DND-41 (cell line): ENCODE results near the gene PCNT.

Source experiments
- ATAC-seq: fragments of 200-7000 bp; cut with Tn5 transposase; 3 replicates; pipeline ENCODE4 v1.9.1; 2021; ENCODE audit warnings: low read depth; ENCODE audit not compliant: insufficient read depth
- DNase-seq: peaks from one replicate; pipeline ENCODE4 v3.0.0-alpha.2; 2020
- H2AFZ ChIP-seq: 2 replicates; pipeline ENCODE4 v1.6.0; 2012; ENCODE audit warnings: low read depth, low read length
- H3K27ac ChIP-seq: 2 replicates; pipeline ENCODE4 v1.5.1; 2012; ENCODE audit warnings: low read length, inconsistent platforms
- H3K27me3 ChIP-seq: fragments of 200-600 bp; sonication (generic); 2 replicates; pipeline ENCODE4 v1.6.0; 2012; ENCODE audit warnings: low read length, mild to moderate bottlenecking, inconsistent platforms; ENCODE audit not compliant: insufficient read depth, poor library complexity
- H3K36me3 ChIP-seq: 2 replicates; pipeline ENCODE4 v1.5.1; 2012; ENCODE audit warnings: low read length, inconsistent platforms; ENCODE audit not compliant: insufficient read depth
- H3K4me1 ChIP-seq: 2 replicates; pipeline ENCODE4 v1.5.1; 2012; ENCODE audit warnings: mild to moderate bottlenecking, low read length; ENCODE audit not compliant: insufficient read depth
- H3K4me2 ChIP-seq: 2 replicates; pipeline ENCODE4 v1.6.0; 2012; ENCODE audit warnings: mild to moderate bottlenecking, moderate library complexity, low read length, inconsistent platforms; ENCODE audit not compliant: insufficient read depth
- H3K4me3 ChIP-seq, 2 experiments: fragments of 200-600 bp in 1 of 2; shearing (Covaris generic) in 1 of 2; 2 replicates each; pipeline ENCODE4 v1.5.1; 2012 to 2016; ENCODE audit warnings: inconsistent platforms in 2 of 2, low read length in 2 of 2, mild to moderate bottlenecking in 2 of 2, low read depth in 1 of 2, moderate library complexity in 1 of 2
- H3K79me2 ChIP-seq: 2 replicates; pipeline ENCODE4 v1.6.0; 2012; ENCODE audit warnings: low read length, inconsistent platforms; ENCODE audit not compliant: insufficient read depth
- H3K9ac ChIP-seq: 2 replicates; pipeline ENCODE4 v1.6.0; 2012; ENCODE audit warnings: low read depth, mild to moderate bottlenecking, inconsistent platforms, low read length, moderate library complexity
- H3K9me3 ChIP-seq: 2 replicates; pipeline ENCODE4 v1.5.1; 2012; ENCODE audit warnings: low read length, moderate library complexity, mild to moderate bottlenecking, inconsistent platforms; ENCODE audit not compliant: insufficient read depth, severe bottlenecking
- H4K20me1 ChIP-seq: 2 replicates; pipeline ENCODE4 v1.6.0; 2012; ENCODE audit warnings: low read length; ENCODE audit not compliant: insufficient read depth
- EZH2 ChIP-seq: IDR thresholded peaks from 3 replicates; pipeline ENCODE4 v1.6.1; 2012; ENCODE audit warnings: borderline replicate concordance, low read depth, mild to moderate bottlenecking, moderate library complexity, low read length, inconsistent platforms; ENCODE audit not compliant: severe bottlenecking
- TF ChIP-seq, protein P1 (sequence below): IDR thresholded peaks from 2 replicates; pipeline ENCODE4 v1.5.1; 2012; ENCODE audit warnings: borderline replicate concordance, low read length, moderate library complexity, mild to moderate bottlenecking; ENCODE audit not compliant: poor library complexity, severe bottlenecking; ENCODE audit errors: extremely low read depth

Gene PCNT

DNA sequence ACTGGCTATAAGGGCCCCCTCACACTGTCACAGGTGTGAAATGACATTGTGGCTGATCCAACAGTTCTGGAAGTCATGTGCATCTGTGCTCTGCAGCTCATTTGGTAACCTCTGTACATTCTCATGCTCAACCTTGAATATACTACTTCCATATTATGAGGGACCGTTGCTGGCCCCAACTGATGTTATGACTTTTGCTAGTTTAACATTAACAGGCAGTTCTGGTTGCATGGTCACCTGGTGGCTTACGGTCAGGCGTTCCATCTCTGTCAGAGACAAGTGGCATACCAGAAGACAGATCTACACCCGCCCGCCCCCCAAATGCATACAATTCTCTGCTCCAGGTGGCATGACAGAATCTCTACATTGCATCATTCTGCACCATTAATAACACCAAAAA is 128.8 kb downstream of the PCNT start:
- H3K79me2 ChIP-seq = peaks cover 21% of the 10 kb centered on the region
- ATAC-seq = no peak

DNA sequence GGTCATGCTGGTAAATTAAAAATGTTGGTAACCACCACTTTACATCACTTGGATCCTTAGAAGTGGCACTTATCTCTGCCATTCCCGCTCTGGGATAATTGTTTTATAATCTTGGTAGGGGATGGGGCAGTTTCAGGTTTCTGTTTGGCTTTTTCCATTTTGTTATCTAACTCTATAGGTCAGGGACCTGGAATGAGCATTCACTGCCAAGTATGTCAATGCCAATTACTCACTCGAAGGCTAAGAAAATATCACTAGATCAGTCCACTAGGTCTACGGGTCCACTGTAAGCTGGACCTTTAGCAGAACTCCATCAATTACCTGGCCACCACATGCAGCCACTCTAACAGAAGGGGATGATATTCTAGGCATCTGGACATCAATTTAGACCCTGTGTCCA is 130.2 kb downstream of the PCNT start:
- Histone ChIP-seq H3K4me1 (peaks cover 19% of the 10 kb centered on the region), H3K27ac (no peak overlapping the region), H3K36me3 (peaks cover 26% of the 10 kb centered on the region), H3K27me3 (no peaks in the 10 kb centered on the region), H3K4me3 (no peak overlapping the region), H3K9me3 (peaks cover 7% of the 10 kb centered on the region), H4K20me1 (no peaks in the 10 kb centered on the region; the same call in 1 of the 2 replicates), H3K9ac (no peak overlapping the region), H2AFZ (no peak overlapping the region), H3K79me2 (peaks cover 33% of the 10 kb centered on the region), H3K4me2 (no peak overlapping the region)
- ATAC-seq = no peak
- DNase-seq = no peak
- TF ChIP-seq EZH2 = no peak
- TF ChIP-seq, protein P1, sequence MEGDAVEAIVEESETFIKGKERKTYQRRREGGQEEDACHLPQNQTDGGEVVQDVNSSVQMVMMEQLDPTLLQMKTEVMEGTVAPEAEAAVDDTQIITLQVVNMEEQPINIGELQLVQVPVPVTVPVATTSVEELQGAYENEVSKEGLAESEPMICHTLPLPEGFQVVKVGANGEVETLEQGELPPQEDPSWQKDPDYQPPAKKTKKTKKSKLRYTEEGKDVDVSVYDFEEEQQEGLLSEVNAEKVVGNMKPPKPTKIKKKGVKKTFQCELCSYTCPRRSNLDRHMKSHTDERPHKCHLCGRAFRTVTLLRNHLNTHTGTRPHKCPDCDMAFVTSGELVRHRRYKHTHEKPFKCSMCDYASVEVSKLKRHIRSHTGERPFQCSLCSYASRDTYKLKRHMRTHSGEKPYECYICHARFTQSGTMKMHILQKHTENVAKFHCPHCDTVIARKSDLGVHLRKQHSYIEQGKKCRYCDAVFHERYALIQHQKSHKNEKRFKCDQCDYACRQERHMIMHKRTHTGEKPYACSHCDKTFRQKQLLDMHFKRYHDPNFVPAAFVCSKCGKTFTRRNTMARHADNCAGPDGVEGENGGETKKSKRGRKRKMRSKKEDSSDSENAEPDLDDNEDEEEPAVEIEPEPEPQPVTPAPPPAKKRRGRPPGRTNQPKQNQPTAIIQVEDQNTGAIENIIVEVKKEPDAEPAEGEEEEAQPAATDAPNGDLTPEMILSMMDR = no peak

More for the DNA sequence above, 128.8 kb downstream of the PCNT start:
- H3K36me3 ChIP-seq = peaks cover 30% of the 10 kb centered on the region
- no peak overlapping the region for H3K4me2 ChIP-seq
- no peak overlapping the region for H2AFZ ChIP-seq
- no peak overlapping the region for H3K4me3 ChIP-seq
- H3K27ac ChIP-seq = no peak overlapping the region
- H3K27me3 ChIP-seq = no peaks in the 10 kb centered on the region
- H3K9ac ChIP-seq = no peak overlapping the region
- H3K9me3 ChIP-seq = peaks cover 15% of the 10 kb centered on the region
- H3K4me1 ChIP-seq = peaks cover 18% of the 10 kb centered on the region
- no peak for DNase-seq
- H4K20me1 ChIP-seq = no peaks in the 10 kb centered on the region; the same call in 1 of the 2 replicates
- no peak for TF ChIP-seq EZH2
- TF ChIP-seq, protein P1 = no peak

GRCh38 chr21:46454634-46455390 is 130.9 kb downstream of the PCNT start:
- peaks cover 23% of the 10 kb centered on the region for H3K4me1 ChIP-seq
- no peak overlapping the region for H3K4me3 ChIP-seq
- DNase-seq (no peak), ATAC-seq (no peak)
- H3K79me2 ChIP-seq = peaks cover 38% of the 10 kb centered on the region
- no peak overlapping the region for H3K27ac ChIP-seq
- no peak overlapping the region for H3K4me2 ChIP-seq
- peaks cover 3% of the 10 kb centered on the region; the same call in 1 of the 2 replicates for H4K20me1 ChIP-seq
- peaks cover 4% of the 10 kb centered on the region for H3K9me3 ChIP-seq
- H3K27me3 ChIP-seq = no peaks in the 10 kb centered on the region
- no peak overlapping the region for H3K9ac ChIP-seq
- H2AFZ ChIP-seq = no peak overlapping the region
- peaks cover 26% of the 10 kb centered on the region for H3K36me3 ChIP-seq
- no peak for TF ChIP-seq EZH2
- TF ChIP-seq, protein P1 = no peak
